ENCODE results near the gene IKZF4.
"Not testable (repeated sequence)": the region's sequence is repeated elsewhere in the genome, so short reads cannot be mapped to it uniquely, and the experiment has no call there.

IKZF4 gene

DNA sequence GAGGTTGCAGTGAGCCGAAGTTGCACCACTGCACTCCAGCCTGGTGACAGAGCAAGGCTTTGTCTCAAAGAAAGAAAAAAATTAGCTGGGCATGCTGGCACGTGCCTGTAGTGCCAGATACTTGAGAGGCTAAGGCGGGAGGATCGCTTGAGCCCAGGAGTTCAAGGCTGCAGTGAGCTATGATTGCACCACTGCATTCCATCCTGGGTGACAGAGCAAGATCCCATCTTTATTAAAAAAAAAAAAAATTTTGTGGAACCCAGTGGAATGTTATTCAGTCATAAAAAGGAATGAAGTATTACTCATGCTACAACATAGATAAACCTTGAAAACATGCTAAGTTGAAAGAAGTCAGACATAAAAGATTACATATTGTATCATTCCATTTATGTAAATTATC is 50.8 kb downstream of the IKZF4 start:
- no peak for DNase-seq (ENCODE audit: low read depth in 1 of 2, low spot score in 1 of 2)
- TF ChIP-seq GABPA (IDR thresholded peaks at IDR 0.05; ENCODE audit: low read depth), result no peak
- TF ChIP-seq, protein P1, sequence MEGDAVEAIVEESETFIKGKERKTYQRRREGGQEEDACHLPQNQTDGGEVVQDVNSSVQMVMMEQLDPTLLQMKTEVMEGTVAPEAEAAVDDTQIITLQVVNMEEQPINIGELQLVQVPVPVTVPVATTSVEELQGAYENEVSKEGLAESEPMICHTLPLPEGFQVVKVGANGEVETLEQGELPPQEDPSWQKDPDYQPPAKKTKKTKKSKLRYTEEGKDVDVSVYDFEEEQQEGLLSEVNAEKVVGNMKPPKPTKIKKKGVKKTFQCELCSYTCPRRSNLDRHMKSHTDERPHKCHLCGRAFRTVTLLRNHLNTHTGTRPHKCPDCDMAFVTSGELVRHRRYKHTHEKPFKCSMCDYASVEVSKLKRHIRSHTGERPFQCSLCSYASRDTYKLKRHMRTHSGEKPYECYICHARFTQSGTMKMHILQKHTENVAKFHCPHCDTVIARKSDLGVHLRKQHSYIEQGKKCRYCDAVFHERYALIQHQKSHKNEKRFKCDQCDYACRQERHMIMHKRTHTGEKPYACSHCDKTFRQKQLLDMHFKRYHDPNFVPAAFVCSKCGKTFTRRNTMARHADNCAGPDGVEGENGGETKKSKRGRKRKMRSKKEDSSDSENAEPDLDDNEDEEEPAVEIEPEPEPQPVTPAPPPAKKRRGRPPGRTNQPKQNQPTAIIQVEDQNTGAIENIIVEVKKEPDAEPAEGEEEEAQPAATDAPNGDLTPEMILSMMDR (IDR thresholded peaks at IDR 0.05; ENCODE audit: insufficient read depth, low read length), result no peak
- no peak for TF ChIP-seq SPI1 (IDR thresholded peaks at IDR 0.05; ENCODE audit: borderline replicate concordance, low read depth)
- TF ChIP-seq POLR2AphosphoS5 (IDR thresholded peaks at IDR 0.05; ENCODE audit: low read depth), result no peak
- TF ChIP-seq, protein P2, sequence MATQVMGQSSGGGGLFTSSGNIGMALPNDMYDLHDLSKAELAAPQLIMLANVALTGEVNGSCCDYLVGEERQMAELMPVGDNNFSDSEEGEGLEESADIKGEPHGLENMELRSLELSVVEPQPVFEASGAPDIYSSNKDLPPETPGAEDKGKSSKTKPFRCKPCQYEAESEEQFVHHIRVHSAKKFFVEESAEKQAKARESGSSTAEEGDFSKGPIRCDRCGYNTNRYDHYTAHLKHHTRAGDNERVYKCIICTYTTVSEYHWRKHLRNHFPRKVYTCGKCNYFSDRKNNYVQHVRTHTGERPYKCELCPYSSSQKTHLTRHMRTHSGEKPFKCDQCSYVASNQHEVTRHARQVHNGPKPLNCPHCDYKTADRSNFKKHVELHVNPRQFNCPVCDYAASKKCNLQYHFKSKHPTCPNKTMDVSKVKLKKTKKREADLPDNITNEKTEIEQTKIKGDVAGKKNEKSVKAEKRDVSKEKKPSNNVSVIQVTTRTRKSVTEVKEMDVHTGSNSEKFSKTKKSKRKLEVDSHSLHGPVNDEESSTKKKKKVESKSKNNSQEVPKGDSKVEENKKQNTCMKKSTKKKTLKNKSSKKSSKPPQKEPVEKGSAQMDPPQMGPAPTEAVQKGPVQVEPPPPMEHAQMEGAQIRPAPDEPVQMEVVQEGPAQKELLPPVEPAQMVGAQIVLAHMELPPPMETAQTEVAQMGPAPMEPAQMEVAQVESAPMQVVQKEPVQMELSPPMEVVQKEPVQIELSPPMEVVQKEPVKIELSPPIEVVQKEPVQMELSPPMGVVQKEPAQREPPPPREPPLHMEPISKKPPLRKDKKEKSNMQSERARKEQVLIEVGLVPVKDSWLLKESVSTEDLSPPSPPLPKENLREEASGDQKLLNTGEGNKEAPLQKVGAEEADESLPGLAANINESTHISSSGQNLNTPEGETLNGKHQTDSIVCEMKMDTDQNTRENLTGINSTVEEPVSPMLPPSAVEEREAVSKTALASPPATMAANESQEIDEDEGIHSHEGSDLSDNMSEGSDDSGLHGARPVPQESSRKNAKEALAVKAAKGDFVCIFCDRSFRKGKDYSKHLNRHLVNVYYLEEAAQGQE (IDR thresholded peaks at IDR 0.05; ENCODE audit: insufficient replicate concordance, low read depth), result no peak
- H3K27me3 ChIP-seq (ENCODE audit: insufficient read depth, poor library complexity, severe bottlenecking), result no peaks in the 10 kb centered on the region
- no peak overlapping the region for H3K4me3 ChIP-seq (replicated peaks; ENCODE audit: insufficient read depth, low read length)
- H3K27ac ChIP-seq (replicated peaks), result no peak overlapping the region

GRCh38 chr12:56074396-56074795 is 53.6 kb downstream of the IKZF4 start:
- TF ChIP-seq SPI1 (IDR thresholded peaks at IDR 0.05; ENCODE audit: borderline replicate concordance, low read depth) (no peak), GABPA (IDR thresholded peaks at IDR 0.05; ENCODE audit: low read depth) (no peak), POLR2AphosphoS5 (IDR thresholded peaks at IDR 0.05; ENCODE audit: low read depth) (no peak)
- TF ChIP-seq, protein P2 (IDR thresholded peaks at IDR 0.05; ENCODE audit: insufficient replicate concordance, low read depth), result no peak
- TF ChIP-seq, protein P1 (IDR thresholded peaks at IDR 0.05; ENCODE audit: insufficient read depth, low read length), result no peak
- Histone ChIP-seq H3K27me3 (ENCODE audit: insufficient read depth, poor library complexity, severe bottlenecking) (no peaks in the 10 kb centered on the region), H3K27ac (replicated peaks) (no peak overlapping the region), H3K4me3 (replicated peaks; ENCODE audit: insufficient read depth, low read length) (no peak overlapping the region)
- DNase-seq (ENCODE audit: low read depth in 1 of 2, low spot score in 1 of 2), result no peak

DNA sequence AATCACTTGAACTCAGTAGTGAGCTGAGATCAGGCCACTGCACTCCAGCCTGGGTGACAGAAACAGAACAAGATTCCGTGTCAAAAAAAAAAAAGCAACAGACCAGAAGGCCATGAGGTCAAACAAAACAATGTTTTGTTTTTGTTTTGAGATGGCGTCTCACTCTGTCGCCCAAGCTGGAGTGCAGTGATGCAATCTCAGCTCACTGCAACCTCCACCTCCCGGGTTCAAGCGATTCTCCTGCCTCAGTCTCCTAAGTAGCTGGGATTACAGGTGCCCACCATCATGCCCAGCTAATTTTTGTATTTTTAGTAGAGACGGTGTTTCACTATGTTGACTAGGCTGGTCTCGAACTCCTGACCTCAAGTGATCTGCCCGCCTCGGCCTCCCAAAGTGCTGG is 57.1 kb downstream of the IKZF4 start:
- H3K27ac ChIP-seq (replicated peaks); DNase-seq (ENCODE audit: low read depth in 1 of 2, low spot score in 1 of 2); H3K4me3 ChIP-seq (replicated peaks; ENCODE audit: insufficient read depth, low read length): not testable (repeated sequence)
- H3K27me3 ChIP-seq (ENCODE audit: insufficient read depth, poor library complexity, severe bottlenecking), result peaks cover 17% of the 10 kb centered on the region

- TF ChIP-seq GABPA (IDR thresholded peaks at IDR 0.05; ENCODE audit: low read depth) (no peak), POLR2AphosphoS5 (IDR thresholded peaks at IDR 0.05; ENCODE audit: low read depth) (no peak), SPI1 (IDR thresholded peaks at IDR 0.05; ENCODE audit: borderline replicate concordance, low read depth) (no peak)
- H3K4me3 ChIP-seq (replicated peaks; ENCODE audit: insufficient read depth, low read length), result no peak overlapping the region
- no peak for DNase-seq (ENCODE audit: low read depth in 1 of 2, low spot score in 1 of 2)
- H3K27me3 ChIP-seq (ENCODE audit: insufficient read depth, poor library complexity, severe bottlenecking), result peaks cover 17% of the 10 kb centered on the region
- no peak overlapping the region for H3K27ac ChIP-seq (replicated peaks)
Measured at GRCh38 chr12:56078427-56078826, 57.6 kb downstream of the IKZF4 start.
